SK-N-SH (cell line): ENCODE data around the gene DOCK3. TPM values are rescaled to one million over a fixed set of nuclear protein-coding genes. Genes with fewer than 3 reads are reported as not detected.
A peak's percentile ranks its signal among the peaks of the same experiment; 100 is the strongest.

Source experiments
- CTCF ChIA-PET: fragments of 300-600, 350-600 bp; formaldehyde crosslinking; extraction: SDS; loops from one replicate; lab custom pipeline; 2021; lab: Yijun Ruan, JAX
- POLR2A ChIA-PET: fragments of 350-600 bp; sonication (Branson Sonifier 250); formaldehyde crosslinking; extraction: SDS; loops from one replicate; lab custom pipeline; 2020; ENCODE audit warnings: antibody characterized with exemption, inconsistent platforms; lab: Yijun Ruan, JAX
- DNase-seq: peaks from one replicate; pipeline ENCODE4 v3.0.0; 2012
- H2AFZ ChIP-seq: fragments of 200-600 bp; sonication (generic); 2 replicates; pipeline ENCODE4 v1.8.1; 2016; ENCODE audit warnings: antibody characterized with exemption, mild to moderate bottlenecking, low read depth
- H3F3A ChIP-seq: fragments of 200-600 bp; sonication (generic); replicated peaks from 2 replicates; pipeline ENCODE3; 2016; ENCODE audit warnings: antibody characterized with exemption, mild to moderate bottlenecking; ENCODE audit not compliant: insufficient read depth
- H3K27ac ChIP-seq, 2 experiments: fragments of 200-500 bp in 1 of 2; fragments of 200-600 bp in 1 of 2; sonication (Bioruptor generic) in 1 of 2; sonication (generic), shearing (Covaris generic) in 1 of 2; 2 replicates each; pipeline versions ENCODE4 v1.5.1 to v1.6.1; 2014 to 2016; ENCODE audit warnings: low read depth in 2 of 2, inconsistent platforms in 1 of 2, low read length in 1 of 2, mild to moderate bottlenecking in 1 of 2, mixed read lengths in 1 of 2
- H3K27me3 ChIP-seq: fragments of 200-600 bp; sonication (generic), shearing (Covaris generic); 2 replicates; pipeline ENCODE4 v1.6.1; 2016; ENCODE audit warnings: mixed run types; ENCODE audit not compliant: insufficient read depth
- H3K36me3 ChIP-seq, 2 experiments: fragments of 200-500 bp in 1 of 2; fragments of 200-600 bp in 1 of 2; sonication (Bioruptor generic) in 1 of 2; sonication (generic) in 1 of 2; replicated peaks in 1 of 2; 2 replicates each; pipeline versions ENCODE3 to v1.5.1; 2014 to 2016; ENCODE audit warnings: low read length in 1 of 2, mild to moderate bottlenecking in 1 of 2; ENCODE audit not compliant: insufficient read depth in 2 of 2, control insufficient read depth in 1 of 2
- H3K4me1 ChIP-seq, 2 experiments: fragments of 200-500 bp in 1 of 2; fragments of 200-600 bp in 1 of 2; sonication (Bioruptor generic) in 1 of 2; sonication (generic), shearing (Covaris generic) in 1 of 2; 2 replicates each; pipeline versions ENCODE4 v1.5.1 to v1.6.1; 2014 to 2016; ENCODE audit warnings: low read depth in 1 of 2, low read length in 1 of 2, mixed run types in 1 of 2; ENCODE audit not compliant: insufficient read depth in 2 of 2, control insufficient read depth in 1 of 2
- H3K4me2 ChIP-seq: fragments of 200-600 bp; sonication (generic), shearing (Covaris generic); 2 replicates; pipeline ENCODE4 v1.6.1; 2017; ENCODE audit warnings: mixed run types
- H3K4me3 ChIP-seq, 2 experiments: fragments of 200-500 bp in 1 of 2; fragments of 200-600 bp in 1 of 2; sonication (Bioruptor generic) in 1 of 2; sonication (generic), shearing (Covaris generic) in 1 of 2; 2 replicates each; pipeline versions ENCODE4 v1.5.1 to v1.8.1; 2014 to 2016; ENCODE audit warnings: low read depth in 2 of 2, inconsistent platforms in 1 of 2, low read length in 1 of 2, mild to moderate bottlenecking in 1 of 2, mixed read lengths in 1 of 2, moderate library complexity in 1 of 2
- H3K79me2 ChIP-seq: fragments of 200-600 bp; sonication (generic); 2 replicates; pipeline ENCODE4 v1.8.1; 2017; ENCODE audit warnings: mild to moderate bottlenecking; ENCODE audit not compliant: insufficient read depth
- H3K9ac ChIP-seq: fragments of 200-600 bp; sonication (generic); 2 replicates; pipeline ENCODE4 v1.6.1; 2017; ENCODE audit warnings: mixed run types
- H3K9me2 ChIP-seq: fragments of 200-600 bp; sonication (generic); 2 replicates; pipeline ENCODE4 v1.6.1; 2017; ENCODE audit warnings: mixed run types
- H3K9me3 ChIP-seq: fragments of 200-600 bp; sonication (generic); 2 replicates; pipeline ENCODE4 v1.6.1; 2017; ENCODE audit warnings: mixed run types, mild to moderate bottlenecking, moderate library complexity
- H4K20me1 ChIP-seq: fragments of 200-600 bp; sonication (generic); 2 replicates; pipeline ENCODE4 v1.6.1; 2017; ENCODE audit warnings: mild to moderate bottlenecking, mixed run types; ENCODE audit not compliant: insufficient read depth
- CTCF ChIP-seq: fragments of 200-600 bp; sonication (generic); IDR thresholded peaks from 2 replicates; pipeline ENCODE4 v1.6.1; 2017; ENCODE audit warnings: antibody characterized with exemption, mild to moderate bottlenecking, moderate library complexity
- MAX ChIP-seq: IDR thresholded peaks from 2 replicates; pipeline ENCODE4 v1.4.0; 2012; ENCODE audit warnings: low read depth
- PBX3 ChIP-seq: IDR thresholded peaks from 2 replicates; pipeline ENCODE4; 2012
- POLR2AphosphoS5 ChIP-seq: IDR thresholded peaks from 2 replicates; pipeline ENCODE4 v1.6.1; 2012; ENCODE audit warnings: low read depth, low read length
- TAF1 ChIP-seq: IDR thresholded peaks from 2 replicates; pipeline ENCODE4 v1.6.1; 2012; ENCODE audit warnings: low read depth, mild to moderate bottlenecking, low read length, moderate library complexity, borderline replicate concordance
- ZBTB33 ChIP-seq: IDR thresholded peaks from 2 replicates; pipeline ENCODE4 v1.4.0; 2012; ENCODE audit warnings: low read depth, borderline replicate concordance
- WGBS: methylation state at CpG from one replicate; pipeline ENCODE4 v1.1.6; 2017; ENCODE audit warnings: low lambda C conversion rate; 5-methylcytosine and 5-hydroxymethylcytosine counted together
- polyA plus RNA-seq, 3 experiments: library from polyadenylated mRNA; depleted of rRNA; stranded (reverse); fragments of >200 nt; gene quantifications; 2 replicates each; pipeline ENCODE4 v1.2.3, GENCODE V29; 2012

The DOCK3 gene
- polyA plus RNA-seq, 1 of the 3 experiments (the other 2 are of a cell fraction) = 0.05 TPM

GRCh38 chr3:51394541-51394940 is 719.8 kb downstream of the DOCK3 start:
- 86% methylated on average over 5 of the region's 5 CpGs for WGBS
- ChIA-PET CTCF (interaction anchor here (1.0 to 1.6 kb wide), 2 partner anchors 13 to 105 kb away, joined by 3 to 4 read pairs; partner anchors contain the start of gene DCAF1), POLR2A (no interaction called here)
- Histone ChIP-seq H3K4me1 (peaks cover 11 to 51% of the 10 kb centered on the region in 2 experiments), H2AFZ (no peak overlapping the region), H3K9ac (peak overlapping the region; percentile 24; the same call in 1 of the 2 replicates), H3K9me2 (no peaks in the 10 kb centered on the region), H3K4me2 (peak overlapping the region; percentile 98; the same call in 1 of the 2 replicates), H3K9me3 (no peaks in the 10 kb centered on the region), H4K20me1 (peaks cover 55% of the 10 kb centered on the region), H3K27me3 (no peaks in the 10 kb centered on the region), H3K4me3 (no peak overlapping the region; a peak in 1 of 4 replicates), H3K79me2 (peaks cover 61% of the 10 kb centered on the region), H3F3A (peaks cover 37% of the 10 kb centered on the region), H3K36me3 (peaks cover 29 to 82% of the 10 kb centered on the region in 2 experiments), H3K27ac (no peak overlapping the region)
- TF ChIP-seq MAX (no peak), POLR2AphosphoS5 (peak; percentile 29; the same call in 1 of the 2 replicates), CTCF (no peak), TAF1 (no peak)
- DNase-seq = no peak

GRCh38 chr3:51395493-51396213 is 720.9 kb downstream of the DOCK3 start:
- Histone ChIP-seq H3K36me3 (peaks cover 29 to 80% of the 10 kb centered on the region in 2 experiments), H3K4me1 (peaks cover 11 to 40% of the 10 kb centered on the region in 2 experiments), H3K9me2 (no peaks in the 10 kb centered on the region), H3K4me3 (no peak overlapping the region), H4K20me1 (peaks cover 55% of the 10 kb centered on the region), H3K27me3 (no peaks in the 10 kb centered on the region), H3K4me2 (no peak overlapping the region)
- POLR2A ChIA-PET = interaction anchor here (0.8 kb wide), 1 partner anchor 104 kb away, joined by 4 read pairs; the partner anchor contains the start of gene DCAF1
- CTCF ChIA-PET = interaction anchor here (0.9 to 1.0 kb wide), 2 partner anchors 12 to 106 kb away, joined by 3 to 4 read pairs; no protein-coding TSS in a partner anchor
- TF ChIP-seq PBX3 (no peak), ZBTB33 (no peak)
- TF ChIP-seq, all 33 proteins: peak for 0
- no peak overlapping the region for H2AFZ ChIP-seq
- peaks cover 53% of the 10 kb centered on the region for H3K79me2 ChIP-seq
- H3K9ac ChIP-seq = no peak overlapping the region
- DNase-seq = no peak
- no peaks in the 10 kb centered on the region for H3K9me3 ChIP-seq
- WGBS = 80% methylated on average over 8 of the region's 12 CpGs
- H3K27ac ChIP-seq = no peak overlapping the region
- H3F3A ChIP-seq = peaks cover 25% of the 10 kb centered on the region
